ENCODE measurements around the gene ACSF3.

The ACSF3 gene

GRCh38 chr16:89049484-89050118, 44.1 kb upstream of the ACSF3 start (continued):
- TF ChIP-seq GLIS1 (tag by site-specific recombination; IDR thresholded peaks at IDR 0.05) (no peak), ZNF548 (tag by site-specific recombination; IDR thresholded peaks at IDR 0.05) (no peak), ZNF354C (tag by site-specific recombination; IDR thresholded peaks at IDR 0.05; ENCODE audit: borderline replicate concordance, low read depth) (no peak), EGR2 (tag by site-specific recombination; IDR thresholded peaks at IDR 0.05; ENCODE audit: low read depth) (peak; percentile 27; the same call in 1 of the 2 replicates), ZNF302 (tag by site-specific recombination; IDR thresholded peaks at IDR 0.05; ENCODE audit: low read depth) (no peak), ZSCAN23 (tag by site-specific recombination; IDR thresholded peaks at IDR 0.05) (no peak), ZBTB6 (tag by site-specific recombination; IDR thresholded peaks at IDR 0.05) (no peak), ZNF146 (tag by site-specific recombination; IDR thresholded peaks at IDR 0.05) (no peak), ZNF513 (tag by site-specific recombination; IDR thresholded peaks at IDR 0.05) (no peak), INSM2 (tag by site-specific recombination; IDR thresholded peaks at IDR 0.05) (no peak), WT1 (tag by site-specific recombination; IDR thresholded peaks at IDR 0.05) (no peak), ZBTB48 (tag by site-specific recombination; IDR thresholded peaks at IDR 0.05) (no peak)

- H3K27ac ChIP-seq (ENCODE audit: extremely low read depth, low read depth, low read length): no peak overlapping the region
- H3K36me3 ChIP-seq (ENCODE audit: control insufficient read depth in 2 of 2, insufficient read depth in 1 of 2, low read length in 2 of 2): no peaks in the 10 kb centered on the region
- CTCF ChIA-PET: no interaction called here
- TF ChIP-seq SCRT2 (tag by site-specific recombination; IDR thresholded peaks at IDR 0.05) (peak; percentile 50), ZNF621 (tag by site-specific recombination; IDR thresholded peaks at IDR 0.05) (no peak)
- H3K4me1 ChIP-seq (ENCODE audit: control insufficient read depth, insufficient read depth, low read length): no peaks in the 10 kb centered on the region; the same call in 1 of the 2 replicates
- H3K4me3 ChIP-seq (ENCODE audit: low read depth, low read length): no peak overlapping the region
- POLR2A ChIA-PET: no interaction called here
- no peaks in the 10 kb centered on the region for H3K9me3 ChIP-seq (ENCODE audit: control insufficient read depth, insufficient read depth, low read depth, low read length)
These were observed 43.4 kb upstream of the ACSF3 start for GRCh38 chr16:89050119-89050867.

GRCh38 chr16:89050868-89051311, 42.8 kb upstream of the ACSF3 start:
- POLR2A ChIA-PET: no interaction called here
- TF ChIP-seq ZNF133 (tag by site-specific recombination; IDR thresholded peaks at IDR 0.05) (no peak), ZNF449 (tag by site-specific recombination; IDR thresholded peaks at IDR 0.05) (peak; percentile 71), ZNF302 (tag by site-specific recombination; IDR thresholded peaks at IDR 0.05; ENCODE audit: low read depth) (no peak), SCRT1 (tag by site-specific recombination; IDR thresholded peaks at IDR 0.05; ENCODE audit: borderline replicate concordance) (no peak), ZNF266 (tag by site-specific recombination; IDR thresholded peaks at IDR 0.05; ENCODE audit: low read depth) (no peak), SP2 (tag by site-specific recombination; IDR thresholded peaks at IDR 0.05) (no peak)
- CTCF ChIA-PET: no interaction called here
- Histone ChIP-seq H3K36me3 (ENCODE audit: control insufficient read depth in 2 of 2, insufficient read depth in 1 of 2, low read length in 2 of 2) (no peaks in the 10 kb centered on the region), H3K9me3 (ENCODE audit: control insufficient read depth, insufficient read depth, low read depth, low read length) (no peaks in the 10 kb centered on the region), H3K4me3 (ENCODE audit: low read depth, low read length) (no peak overlapping the region), H3K27ac (ENCODE audit: extremely low read depth, low read depth, low read length) (no peak overlapping the region), H3K4me1 (ENCODE audit: control insufficient read depth, insufficient read depth, low read length) (no peaks in the 10 kb centered on the region; the same call in 1 of the 2 replicates)
